Esophagus muscularis mucosa (tissue), 3 donors: Measurements from ENCODE around the gene RNF19B.

Source experiments
- POLR2A ChIP-seq: fragments of 450-650 bp; IDR thresholded peaks from one replicate; pipeline ENCODE4 v1.6.1; 2017; ENCODE audit warnings: antibody characterized with exemption, moderate library complexity, mild to moderate bottlenecking, low read depth
- POLR2AphosphoS5 ChIP-seq, 2 donors: sonication (generic); formaldehyde crosslinking; IDR thresholded peaks; one replicate each; pipeline ENCODE4 v1.6.1; 2017; ENCODE audit warnings: antibody characterized with exemption in 2 of 2
- TF ChIP-seq, protein P1 (sequence below), 3 experiments: fragments of 200-600 bp in 2 of 3; fragments of 450-650 bp in 1 of 3; sonication (generic) in 2 of 3; IDR thresholded peaks; one replicate each; pipeline ENCODE4 v1.5.1; 2017 to 2019; ENCODE audit warnings: antibody characterized with exemption in 3 of 3, mild to moderate bottlenecking in 2 of 3, moderate library complexity in 1 of 3

DNA sequence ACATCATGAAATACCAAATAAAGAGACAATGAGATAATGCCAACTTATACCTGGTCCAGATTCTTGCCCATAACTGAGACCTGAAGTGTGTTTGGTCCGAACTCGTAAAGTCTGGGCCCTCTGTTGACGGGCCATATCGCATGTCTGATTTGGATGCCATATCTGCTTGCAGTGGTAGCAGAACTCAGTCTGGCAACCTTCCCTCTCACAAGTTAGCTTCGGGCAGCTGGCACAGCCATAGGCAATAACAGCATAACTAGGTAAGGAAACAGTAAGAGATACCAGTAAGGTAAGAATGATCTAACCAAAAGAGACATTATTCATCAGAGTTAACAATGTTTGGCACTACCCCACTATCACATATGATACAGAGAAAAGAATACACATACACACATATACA, 15.1 kb downstream of the RNF19B start:
- TF ChIP-seq POLR2A (no peak), POLR2AphosphoS5 (IDR thresholded peaks at IDR 0.05) (no peak)
- TF ChIP-seq, protein P1, sequence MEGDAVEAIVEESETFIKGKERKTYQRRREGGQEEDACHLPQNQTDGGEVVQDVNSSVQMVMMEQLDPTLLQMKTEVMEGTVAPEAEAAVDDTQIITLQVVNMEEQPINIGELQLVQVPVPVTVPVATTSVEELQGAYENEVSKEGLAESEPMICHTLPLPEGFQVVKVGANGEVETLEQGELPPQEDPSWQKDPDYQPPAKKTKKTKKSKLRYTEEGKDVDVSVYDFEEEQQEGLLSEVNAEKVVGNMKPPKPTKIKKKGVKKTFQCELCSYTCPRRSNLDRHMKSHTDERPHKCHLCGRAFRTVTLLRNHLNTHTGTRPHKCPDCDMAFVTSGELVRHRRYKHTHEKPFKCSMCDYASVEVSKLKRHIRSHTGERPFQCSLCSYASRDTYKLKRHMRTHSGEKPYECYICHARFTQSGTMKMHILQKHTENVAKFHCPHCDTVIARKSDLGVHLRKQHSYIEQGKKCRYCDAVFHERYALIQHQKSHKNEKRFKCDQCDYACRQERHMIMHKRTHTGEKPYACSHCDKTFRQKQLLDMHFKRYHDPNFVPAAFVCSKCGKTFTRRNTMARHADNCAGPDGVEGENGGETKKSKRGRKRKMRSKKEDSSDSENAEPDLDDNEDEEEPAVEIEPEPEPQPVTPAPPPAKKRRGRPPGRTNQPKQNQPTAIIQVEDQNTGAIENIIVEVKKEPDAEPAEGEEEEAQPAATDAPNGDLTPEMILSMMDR (IDR thresholded peaks at IDR 0.05) = no peak
